ES-I3 (cell line): Measurements from ENCODE around the gene TGFBI.

Experiments used
- H3K36me3 ChIP-seq: 2 replicates; pipeline ENCODE4 v1.6.1; 2013; ENCODE audit warnings: mild to moderate bottlenecking, low read length, control low read depth, moderate library complexity; ENCODE audit not compliant: insufficient read depth
- H3K4me1 ChIP-seq: 2 replicates; pipeline ENCODE4 v1.6.1; 2013; ENCODE audit warnings: mild to moderate bottlenecking, control low read depth, low read length; ENCODE audit not compliant: insufficient read depth
- H3K9ac ChIP-seq: 2 replicates; pipeline ENCODE4 v1.6.1; 2013; ENCODE audit warnings: low read depth, mild to moderate bottlenecking, low read length, moderate library complexity
- H3K9me3 ChIP-seq: 2 replicates; pipeline ENCODE4 v1.6.1; 2013; ENCODE audit warnings: mild to moderate bottlenecking, low read length, moderate library complexity; ENCODE audit not compliant: control insufficient read depth, insufficient read depth

TGFBI gene

DNA sequence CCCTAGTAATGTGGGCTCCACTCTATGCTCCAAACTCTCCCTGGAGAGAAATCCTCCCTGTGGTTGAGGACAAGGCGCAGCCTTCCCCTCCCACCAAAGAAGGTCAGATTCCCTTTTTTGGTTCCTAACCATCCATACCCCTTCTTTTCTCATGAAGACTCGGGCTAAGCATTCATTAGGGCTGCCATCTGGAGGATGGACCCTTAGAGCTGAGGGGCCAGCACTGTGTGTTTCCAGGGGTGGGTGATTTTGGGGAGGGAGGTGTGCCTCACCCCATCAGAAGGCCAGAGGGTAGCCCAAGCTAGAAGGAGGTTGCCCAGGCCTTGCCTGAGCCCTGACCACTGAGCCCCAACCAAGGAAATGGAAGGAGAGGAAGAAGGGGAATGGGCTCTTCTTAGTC lies 36.8 kb downstream of the TGFBI start:
- no peak overlapping the region for H3K9ac ChIP-seq
- no peaks in the 10 kb centered on the region for H3K9me3 ChIP-seq
- H3K4me1 ChIP-seq = no peaks in the 10 kb centered on the region
- H3K36me3 ChIP-seq = peaks cover 3% of the 10 kb centered on the region; the same call in 1 of the 2 replicates

DNA sequence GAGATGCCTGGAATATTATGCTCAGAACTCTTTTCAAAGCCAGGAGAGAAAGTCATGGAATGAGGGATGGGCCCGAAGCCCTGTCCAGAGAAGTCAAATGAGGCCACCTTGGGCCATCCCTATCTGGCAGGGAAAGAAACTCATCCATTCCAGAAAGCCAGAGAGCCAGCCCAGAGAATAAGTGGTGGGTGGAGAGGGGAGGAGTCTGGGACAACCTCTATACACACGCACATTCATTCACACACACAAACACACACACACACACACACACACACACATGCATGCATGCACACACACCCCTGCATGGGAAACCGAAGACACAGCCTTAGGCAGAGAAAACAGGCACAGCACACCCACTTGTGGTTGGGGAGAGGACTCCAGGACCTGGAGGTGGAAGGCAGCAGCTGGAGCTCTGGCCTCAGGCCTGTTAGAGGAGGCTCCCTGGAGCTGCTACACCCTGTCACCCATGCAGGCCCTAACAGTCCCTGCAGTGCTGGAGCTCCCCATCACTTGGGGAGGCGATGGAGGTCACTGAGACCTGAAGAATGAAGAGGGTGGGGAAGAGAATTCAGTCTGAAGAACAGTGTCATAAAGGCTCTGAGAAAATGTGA lies 38.0 kb downstream of the TGFBI start:
- Histone ChIP-seq H3K4me1 (no peaks in the 10 kb centered on the region), H3K9ac (no peak overlapping the region)

DNA sequence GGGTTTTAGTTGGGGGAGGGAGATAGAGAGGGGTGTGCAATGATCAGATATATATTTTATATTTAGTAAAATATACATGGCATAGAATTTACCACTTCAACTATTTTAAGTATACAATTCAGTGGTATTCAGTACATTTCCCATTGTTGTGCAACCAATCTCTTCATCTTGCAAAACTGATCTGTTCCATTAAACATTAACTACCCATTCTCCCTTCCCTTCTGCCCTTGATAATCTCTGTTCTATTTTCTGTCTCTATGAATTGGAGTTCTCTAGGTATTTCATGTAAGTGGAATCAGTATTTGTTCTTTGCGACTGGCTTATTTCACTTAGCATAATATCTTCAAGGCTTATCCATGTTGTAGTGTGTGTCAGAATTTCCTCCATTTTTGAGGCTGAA lies 38.6 kb downstream of the TGFBI start:
- no peaks in the 10 kb centered on the region for H3K4me1 ChIP-seq
- no peak overlapping the region for H3K9ac ChIP-seq
- H3K36me3 ChIP-seq = peaks cover 3% of the 10 kb centered on the region; the same call in 1 of the 2 replicates
- H3K9me3 ChIP-seq = no peaks in the 10 kb centered on the region

More for the DNA sequence above, 38.0 kb downstream of the TGFBI start:
- no peaks in the 10 kb centered on the region for H3K9me3 ChIP-seq
- H3K36me3 ChIP-seq = peaks cover 3% of the 10 kb centered on the region; the same call in 1 of the 2 replicates

DNA sequence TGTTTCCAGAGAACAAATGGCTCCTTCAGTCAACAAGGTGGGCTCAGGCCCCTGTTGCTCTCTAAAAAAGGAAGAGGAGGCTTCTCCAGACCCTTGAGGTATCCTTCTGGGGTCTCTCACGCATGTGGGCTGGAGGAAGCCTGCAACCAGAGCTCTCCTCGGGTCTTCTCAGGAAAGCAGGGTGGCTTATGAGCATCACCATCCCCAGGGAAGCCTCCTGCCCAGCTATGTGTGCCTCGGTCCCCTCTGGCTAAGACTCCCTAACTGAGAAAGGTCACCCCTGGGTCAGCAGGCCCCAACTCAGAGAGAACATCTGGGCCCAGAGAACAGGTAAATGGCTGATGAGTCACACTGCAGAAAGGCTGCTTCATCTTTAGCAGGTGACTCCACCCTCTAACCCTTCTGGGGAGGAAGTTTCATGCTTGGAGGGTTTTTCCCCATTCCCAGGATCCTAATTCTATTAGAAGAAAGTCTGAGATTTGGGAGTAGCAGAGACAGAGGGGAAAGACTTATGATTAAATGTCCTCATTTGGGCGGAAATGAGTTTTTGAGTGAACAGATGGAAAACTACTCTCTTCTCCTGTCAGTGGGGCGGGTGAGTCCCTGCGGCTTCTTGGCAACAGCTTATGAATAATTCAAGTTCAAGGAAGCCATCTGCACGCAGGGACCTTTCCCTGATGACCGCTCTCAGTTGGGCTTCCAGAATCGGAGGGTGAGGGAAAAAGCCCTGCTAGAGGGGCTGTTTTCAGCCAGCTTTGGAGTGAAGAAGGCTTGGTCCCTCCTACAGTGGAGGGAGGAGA lies 41.9 kb downstream of the TGFBI start:
- Histone ChIP-seq H3K9me3 (no peaks in the 10 kb centered on the region), H3K4me1 (no peaks in the 10 kb centered on the region), H3K36me3 (no peaks in the 10 kb centered on the region), H3K9ac (no peak overlapping the region)

DNA sequence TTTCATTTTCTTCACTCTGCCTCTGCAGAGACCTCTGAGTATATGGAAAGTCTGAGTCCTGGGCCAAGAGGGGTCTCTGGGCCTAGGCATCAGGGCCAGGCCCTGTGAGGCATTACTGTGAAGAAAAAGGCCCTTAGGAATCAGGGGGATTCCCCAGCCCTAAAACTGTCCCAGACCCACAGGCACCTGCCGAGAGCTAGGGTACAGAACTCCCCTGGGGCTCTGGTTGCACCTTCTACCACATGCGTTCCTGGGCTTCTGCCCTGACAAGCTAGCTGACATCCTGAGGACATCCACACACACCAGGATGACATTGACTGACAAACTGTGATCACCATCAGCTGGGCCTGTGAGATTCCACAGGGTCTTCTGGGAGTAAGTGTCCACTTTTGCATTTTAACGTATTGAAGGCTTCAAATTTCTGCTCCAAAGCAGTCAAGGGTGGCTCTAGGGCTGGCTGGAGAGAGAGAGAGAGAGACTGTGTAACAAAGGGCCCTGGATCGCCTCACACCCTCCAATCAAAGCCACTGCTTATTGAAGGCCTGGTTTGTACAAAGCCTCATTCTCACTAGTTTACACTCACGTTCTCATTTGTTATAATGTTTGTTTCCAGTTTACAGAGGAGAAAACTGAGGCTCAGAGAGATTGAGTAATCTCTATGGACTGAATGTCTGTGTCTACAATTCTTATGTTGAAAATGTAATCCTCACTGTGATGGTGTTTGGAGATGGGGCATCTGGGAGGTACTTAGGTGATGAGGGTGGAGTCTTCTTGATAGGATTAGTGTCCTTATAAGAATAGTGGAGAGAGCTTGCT lies 45.1 kb downstream of the TGFBI start:
- Histone ChIP-seq H3K9me3 (no peaks in the 10 kb centered on the region), H3K4me1 (no peaks in the 10 kb centered on the region), H3K36me3 (no peaks in the 10 kb centered on the region), H3K9ac (no peak overlapping the region)

DNA sequence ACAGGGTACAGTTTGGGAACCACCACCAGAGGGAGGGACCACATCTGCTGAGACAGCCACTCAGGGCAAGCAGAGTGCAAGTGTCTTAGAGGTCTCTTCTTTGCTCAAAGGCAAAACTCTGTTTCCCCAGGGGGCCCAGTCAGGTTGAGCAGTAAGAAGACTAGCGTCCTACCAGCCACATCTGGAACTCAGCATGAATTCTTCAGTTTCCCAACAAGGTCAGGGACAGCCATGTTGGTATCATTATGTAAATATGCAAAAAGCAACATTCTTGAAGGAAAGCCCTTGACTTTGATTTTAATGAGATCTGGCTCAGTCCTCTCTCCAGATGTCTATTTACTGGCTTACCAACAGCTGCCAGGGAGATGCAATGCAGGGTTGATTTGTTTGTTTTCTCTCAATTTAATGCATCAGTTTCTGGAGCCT lies 46.7 kb downstream of the TGFBI start:
- Histone ChIP-seq H3K4me1 (no peaks in the 10 kb centered on the region), H3K9me3 (no peaks in the 10 kb centered on the region), H3K36me3 (no peaks in the 10 kb centered on the region), H3K9ac (no peak overlapping the region)

DNA sequence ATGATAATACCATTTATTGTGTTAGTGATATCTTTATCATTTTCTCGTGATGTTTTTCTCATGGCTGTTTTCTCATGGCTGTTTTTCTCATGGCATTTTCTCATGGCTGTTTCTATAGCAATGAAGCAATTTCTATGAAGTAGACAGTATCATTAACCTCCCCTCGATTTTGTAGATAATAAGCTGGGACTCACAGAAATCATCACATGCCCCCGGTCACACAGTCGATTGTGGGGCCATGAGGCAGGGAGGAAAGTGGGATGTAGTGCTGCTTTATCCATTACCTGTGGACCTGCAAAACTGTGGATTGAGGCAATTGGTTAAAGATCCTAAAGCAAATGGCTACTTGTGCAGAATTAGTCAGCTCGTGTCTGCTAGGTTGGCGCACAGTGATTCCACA lies 47.3 kb downstream of the TGFBI start:
- H3K9me3 ChIP-seq = no peaks in the 10 kb centered on the region
- H3K9ac ChIP-seq = no peak overlapping the region
- no peaks in the 10 kb centered on the region for H3K4me1 ChIP-seq
- H3K36me3 ChIP-seq = no peaks in the 10 kb centered on the region

DNA sequence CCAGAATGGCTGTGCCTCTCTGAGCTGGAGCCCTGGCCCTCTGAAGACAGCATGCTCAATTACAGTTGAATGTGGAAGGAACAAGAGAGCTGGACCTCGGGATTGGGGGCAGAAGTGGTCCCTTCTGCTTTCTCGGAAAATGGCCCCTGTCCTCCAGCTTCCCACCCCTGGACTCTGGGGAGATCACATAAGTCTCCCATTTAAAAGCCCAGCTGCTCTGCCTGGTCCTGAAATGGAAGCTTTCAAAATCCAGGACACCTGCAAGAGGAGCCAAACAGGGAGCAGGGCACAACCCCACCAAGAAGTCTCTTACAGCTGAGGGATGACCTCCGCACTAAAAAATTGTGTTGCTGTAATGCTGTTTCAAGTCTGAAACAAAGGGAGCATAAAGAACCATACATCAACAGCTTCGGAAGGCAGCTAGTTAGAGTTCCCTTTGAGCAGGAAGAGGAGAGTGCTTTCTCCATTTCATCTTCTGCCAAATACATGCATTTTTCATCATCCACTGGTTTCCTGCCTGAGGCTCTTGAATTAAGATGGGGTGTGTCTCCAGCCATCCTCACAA lies 48.2 kb downstream of the TGFBI start:
- no peaks in the 10 kb centered on the region for H3K9me3 ChIP-seq
- H3K9ac ChIP-seq = no peak overlapping the region
- H3K4me1 ChIP-seq = no peaks in the 10 kb centered on the region
- no peaks in the 10 kb centered on the region for H3K36me3 ChIP-seq

DNA sequence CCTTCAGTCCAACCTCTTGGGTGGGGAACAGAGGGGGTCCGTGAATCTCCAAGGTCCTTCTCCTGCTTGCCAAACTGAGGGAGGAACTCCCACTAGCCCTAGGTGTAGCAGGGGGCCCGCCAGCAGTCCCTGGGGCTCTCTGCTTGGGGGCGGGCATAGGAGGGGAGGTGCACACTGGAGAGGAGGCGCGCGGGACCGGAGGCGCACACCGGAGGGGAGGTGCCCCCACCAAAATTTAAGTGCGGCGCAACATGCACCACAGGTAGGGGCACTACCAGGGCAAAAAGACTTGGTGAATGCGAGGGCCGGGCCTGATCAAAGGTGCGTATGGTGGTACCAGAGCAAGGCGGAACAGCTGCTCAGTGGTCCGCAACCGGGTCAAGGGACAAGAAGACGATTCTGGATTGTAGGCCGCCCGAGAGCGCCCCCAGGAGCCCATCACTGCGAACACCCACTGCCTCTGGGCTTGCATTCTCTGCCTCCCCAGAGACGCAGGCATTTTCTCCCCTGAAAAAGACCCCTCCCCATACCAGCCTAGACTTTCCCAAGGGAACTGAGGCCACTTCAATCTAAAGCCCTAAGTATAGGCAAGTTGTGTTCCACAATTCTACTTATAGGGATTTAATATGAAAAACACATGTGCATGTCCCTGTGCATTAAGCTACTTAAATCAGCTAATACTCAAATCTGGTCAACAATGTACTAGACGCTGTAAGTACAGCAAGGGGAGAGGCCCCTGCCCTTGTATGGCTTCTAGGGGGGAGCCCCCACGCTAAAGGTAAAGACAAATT lies 50.6 kb downstream of the TGFBI start:
- no peaks in the 10 kb centered on the region for H3K36me3 ChIP-seq
- no peaks in the 10 kb centered on the region for H3K4me1 ChIP-seq
- peak overlapping the region; percentile 61; the same call in 1 of the 2 replicates for H3K9ac ChIP-seq
- no peaks in the 10 kb centered on the region for H3K9me3 ChIP-seq

DNA sequence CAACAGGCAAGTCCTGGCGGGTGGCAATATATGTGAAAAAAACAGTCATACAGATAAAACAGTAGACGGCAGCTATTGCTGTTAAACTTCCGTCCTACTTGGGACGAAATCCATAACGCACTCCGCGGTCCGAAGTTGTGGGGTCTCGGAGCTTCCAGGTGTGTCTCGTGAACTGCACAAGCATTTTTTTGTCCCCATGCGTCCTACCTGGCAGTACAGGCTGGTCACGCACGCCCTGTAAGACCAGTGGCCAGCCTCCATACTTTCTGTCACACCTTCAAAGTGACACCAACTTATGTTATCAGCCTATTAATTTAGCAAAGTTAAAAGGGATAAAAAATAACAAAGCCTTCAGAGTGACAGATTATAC lies 51.3 kb downstream of the TGFBI start:
- Histone ChIP-seq H3K36me3 (no peaks in the 10 kb centered on the region), H3K4me1 (no peaks in the 10 kb centered on the region), H3K9me3 (no peaks in the 10 kb centered on the region), H3K9ac (peak overlapping the region; percentile 61; the same call in 1 of the 2 replicates)

DNA sequence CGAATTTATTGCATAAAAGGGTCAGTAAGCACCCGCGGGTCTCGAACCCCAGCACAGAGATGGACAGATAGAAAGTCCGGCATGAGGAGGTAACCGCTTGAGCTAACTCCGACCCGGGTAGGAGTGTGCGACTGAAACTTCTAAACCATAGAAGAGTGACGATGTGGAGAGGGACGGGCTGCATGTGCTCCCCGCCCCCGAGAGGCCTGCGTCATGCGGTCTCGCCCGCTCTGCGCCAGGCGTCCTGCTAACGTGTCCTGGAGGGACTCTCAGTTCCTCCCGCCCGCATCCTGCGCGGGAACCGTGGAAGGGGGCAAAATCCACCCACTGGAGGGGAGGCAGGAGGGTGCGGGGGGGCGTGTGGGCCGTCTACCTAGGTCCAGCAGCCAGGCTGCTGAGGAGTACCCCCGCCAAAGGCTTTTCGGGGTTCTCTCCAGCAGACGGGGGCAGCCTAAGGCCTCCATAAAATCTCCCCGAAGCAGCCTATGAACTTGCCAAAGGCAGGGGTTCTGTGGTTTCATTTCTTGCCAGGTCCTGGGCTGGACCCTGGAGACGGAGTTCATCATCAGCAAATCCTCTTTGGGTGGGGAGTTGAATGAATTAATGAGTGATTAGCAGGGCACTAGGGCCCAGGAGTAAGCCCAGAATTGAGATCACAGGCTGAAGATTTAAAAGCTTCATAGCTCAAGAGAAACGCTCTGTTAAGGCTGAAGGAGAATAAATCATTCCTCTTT lies 51.9 kb downstream of the TGFBI start:
- Histone ChIP-seq H3K9ac (peak overlapping the region; percentile 61; the same call in 1 of the 2 replicates), H3K9me3 (no peaks in the 10 kb centered on the region), H3K36me3 (no peaks in the 10 kb centered on the region), H3K4me1 (no peaks in the 10 kb centered on the region)

DNA sequence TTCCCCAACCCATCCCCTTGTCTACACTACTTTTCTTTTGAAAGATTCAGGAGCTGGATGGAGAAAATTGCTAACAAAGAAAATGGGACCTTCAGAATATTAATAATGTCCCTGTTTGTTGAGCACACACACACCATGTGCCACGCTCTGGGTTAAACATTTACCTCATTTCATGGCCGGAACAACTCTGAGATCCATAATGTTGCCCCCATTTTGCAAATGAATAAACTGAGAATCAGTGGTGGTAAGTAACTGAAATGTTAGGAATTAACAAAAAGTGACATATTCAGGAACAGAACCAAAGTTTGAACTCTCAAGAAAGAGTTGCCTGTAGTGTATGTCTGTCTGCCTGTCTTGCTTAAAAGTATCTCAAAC lies 52.4 kb downstream of the TGFBI start:
- no peaks in the 10 kb centered on the region for H3K4me1 ChIP-seq
- peak overlapping the region; percentile 61; the same call in 1 of the 2 replicates for H3K9ac ChIP-seq
- no peaks in the 10 kb centered on the region for H3K9me3 ChIP-seq
- no peaks in the 10 kb centered on the region for H3K36me3 ChIP-seq

DNA sequence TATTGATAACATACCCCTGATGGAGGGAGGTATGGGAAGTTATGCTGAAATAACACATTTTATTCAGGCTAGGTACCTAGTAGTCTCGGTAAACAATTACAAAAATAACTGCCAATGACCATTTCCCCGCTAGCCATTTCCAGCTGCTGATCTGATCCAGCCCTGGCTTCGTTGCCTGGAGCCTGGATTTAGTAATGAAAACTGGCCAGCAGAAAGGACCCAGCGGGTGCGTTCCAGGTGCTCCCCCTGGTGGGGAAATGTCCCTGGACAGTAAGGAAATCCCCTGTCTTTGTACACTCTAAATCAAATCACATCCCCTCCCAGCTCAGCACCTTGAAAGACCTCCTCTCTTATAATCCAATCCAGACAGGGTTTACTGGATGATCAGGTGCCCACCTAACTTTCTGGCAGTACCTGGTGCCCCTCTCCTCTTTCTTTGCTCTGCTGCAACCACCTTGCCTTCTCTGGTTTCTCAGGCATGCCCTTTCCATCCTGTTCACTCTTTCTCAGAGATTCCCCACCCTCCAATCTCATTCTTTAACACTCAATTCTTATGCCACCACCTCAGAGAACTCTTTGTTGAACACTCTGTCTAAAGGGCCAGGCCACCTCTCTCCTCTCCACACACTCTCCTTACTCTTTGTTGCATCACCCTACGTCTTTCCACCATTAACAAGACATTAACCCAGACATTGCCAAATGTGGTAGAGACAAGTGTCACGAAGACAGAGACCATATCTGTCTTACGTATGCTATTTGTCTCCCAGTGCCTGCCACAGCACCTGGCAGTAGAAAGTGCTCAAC lies 53.8 kb downstream of the TGFBI start:
- Histone ChIP-seq H3K9ac (no peak overlapping the region), H3K9me3 (no peaks in the 10 kb centered on the region), H3K4me1 (no peaks in the 10 kb centered on the region), H3K36me3 (no peaks in the 10 kb centered on the region)
